A549 treated with DMSO at 1 μM for 4 hours (cell line): Measurements from ENCODE around the gene CCDC122. TPM values are rescaled to one million over a fixed set of nuclear protein-coding genes. Genes with fewer than 3 reads are reported as not detected.

ENCODE experiments used
- total RNA-seq: library from RNA; stranded (reverse); fragments of 200-300 nt; extraction: Qiagen RNA extraction; gene quantifications from 5 replicates; pipeline ENCODE4 v1.2.3, GENCODE V29; 2022; ENCODE audit warnings: low read depth

CCDC122 gene
- total RNA-seq: 1.7 to 3.6 TPM (median 2.4 TPM) in 5 replicates

GRCh38 chr13:43878892-43879754, at the start of gene CCDC122:
CCDC122 (minus strand) TSS chr13:43879740; CDS start chr13:43869376, 10,364 bp downstream.

GRCh38 chr13:43879755-43880181, 228 bp upstream of the CCDC122 start, which contains the start of gene LACC1:
LACC1 (plus strand) TSS chr13:43879904; CDS start chr13:43880986, 1,082 bp downstream.

GRCh38 chr13:43786766-43787517, 92.6 kb downstream of the CCDC122 start, which contains the start of gene ENOX1:
ENOX1 (minus strand) TSS chr13:43786972.

Other genes starting within 250 kb of the CCDC122 start
- gene ENOX1, start 92.8 kb downstream of the CCDC122 start, total RNA-seq: 0.53 to 0.91 TPM (median 0.70 TPM) in 5 replicates
- 2.6 to 3.8 TPM (median 3.1 TPM) in 5 replicates for gene LACC1, start 164 bp upstream of the CCDC122 start, total RNA-seq